ENCODE results near the gene ACOT7.
A peak's percentile ranks its signal among the peaks of the same experiment; 100 is the strongest.

ACOT7 gene

GRCh38 chr1:6241887-6242740, 151.5 kb downstream of the ACOT7 start:
- H3K36me3 Mint-ChIP-seq (ENCODE audit: low read depth) = no peaks in the 10 kb centered on the region
- H3K4me3 Mint-ChIP-seq = peak overlapping the region in 1 of 3 experiments; percentile 55
- no peaks in the 10 kb centered on the region for H3K9me3 Mint-ChIP-seq
- H3K4me1 Mint-ChIP-seq = peaks cover 8% of the 10 kb centered on the region
- peaks cover 90% of the 10 kb centered on the region for H3K27me3 Mint-ChIP-seq (ENCODE audit: low read depth)
- TF ChIP-seq CTCF (IDR thresholded peaks at IDR 0.05; ENCODE audit: unreplicated experiment in 3 of 3) = no peak
- no peak overlapping the region for H3K27ac Mint-ChIP-seq

- no peaks in the 10 kb centered on the region for H3K36me3 Mint-ChIP-seq (ENCODE audit: low read depth)
- peaks cover 82% of the 10 kb centered on the region for H3K27me3 Mint-ChIP-seq (ENCODE audit: low read depth)
- H3K9me3 Mint-ChIP-seq = no peaks in the 10 kb centered on the region
- no peak for TF ChIP-seq CTCF (IDR thresholded peaks at IDR 0.05; ENCODE audit: unreplicated experiment in 3 of 3)
- no peaks in the 10 kb centered on the region for H3K4me1 Mint-ChIP-seq
- no peak overlapping the region for H3K27ac Mint-ChIP-seq
- peak overlapping the region; percentile 4 to 55 (median 48) for H3K4me3 Mint-ChIP-seq
Measured at GRCh38 chr1:6241107-6241886, 152.3 kb downstream of the ACOT7 start.

- H3K4me1 Mint-ChIP-seq = no peaks in the 10 kb centered on the region
- peak overlapping the region in 1 of 3 experiments; percentile 19 for H3K4me3 Mint-ChIP-seq
- H3K9me3 Mint-ChIP-seq = no peaks in the 10 kb centered on the region
- H3K27me3 Mint-ChIP-seq (ENCODE audit: low read depth) = peaks cover 77% of the 10 kb centered on the region
- H3K36me3 Mint-ChIP-seq (ENCODE audit: low read depth) = no peaks in the 10 kb centered on the region
- no peak overlapping the region for H3K27ac Mint-ChIP-seq
- no peak for TF ChIP-seq CTCF (IDR thresholded peaks at IDR 0.05; ENCODE audit: unreplicated experiment in 3 of 3)
Measured at GRCh38 chr1:6239950-6240768, 153.4 kb downstream of the ACOT7 start.

- H3K9me3 Mint-ChIP-seq = no peaks in the 10 kb centered on the region
- TF ChIP-seq CTCF (IDR thresholded peaks at IDR 0.05; ENCODE audit: unreplicated experiment in 3 of 3) = no peak
- H3K36me3 Mint-ChIP-seq (ENCODE audit: low read depth) = no peaks in the 10 kb centered on the region
- peak overlapping the region in 1 of 3 experiments; percentile 41 for H3K4me3 Mint-ChIP-seq
- peaks cover 8% of the 10 kb centered on the region for H3K4me1 Mint-ChIP-seq
- H3K27ac Mint-ChIP-seq = peak overlapping the region in 1 of 3 experiments; percentile 46
- peaks cover 69% of the 10 kb centered on the region for H3K27me3 Mint-ChIP-seq (ENCODE audit: low read depth)
Measured at GRCh38 chr1:6239213-6239752, 154.3 kb downstream of the ACOT7 start.

GRCh38 chr1:6237093-6237492, 156.5 kb downstream of the ACOT7 start:
- H3K36me3 Mint-ChIP-seq (ENCODE audit: low read depth) = peaks cover 11% of the 10 kb centered on the region
- peaks cover 17% of the 10 kb centered on the region for H3K4me1 Mint-ChIP-seq
- H3K9me3 Mint-ChIP-seq = no peaks in the 10 kb centered on the region
- no peak for TF ChIP-seq CTCF (IDR thresholded peaks at IDR 0.05; ENCODE audit: unreplicated experiment in 3 of 3)
- peak overlapping the region; percentile 37 to 69 (median 58) for H3K4me3 Mint-ChIP-seq
- no peak overlapping the region for H3K27ac Mint-ChIP-seq
- H3K27me3 Mint-ChIP-seq (ENCODE audit: low read depth) = peaks cover 50% of the 10 kb centered on the region
